SK-N-MC (cell line): ENCODE measurements around the gene RTN4R.

Experiments
- EZH2 ChIP-seq: fragments of 200-600 bp; sonication (generic); IDR thresholded peaks from one replicate; pipeline ENCODE4 v1.6.1; 2017; ENCODE audit warnings: antibody characterized with exemption
- FOXP2 ChIP-seq: optimal IDR thresholded peaks from 2 replicates; pipeline ENCODE3; 2011; ENCODE audit warnings: mild to moderate bottlenecking, moderate library complexity; ENCODE audit not compliant: insufficient read depth; ENCODE audit errors: extremely low read length, control extremely low read depth
- POLR2AphosphoS5 ChIP-seq: IDR thresholded peaks from 2 replicates; pipeline ENCODE4 v1.6.1; 2012; ENCODE audit warnings: mild to moderate bottlenecking, low read depth, low read length, borderline replicate concordance

DNA sequence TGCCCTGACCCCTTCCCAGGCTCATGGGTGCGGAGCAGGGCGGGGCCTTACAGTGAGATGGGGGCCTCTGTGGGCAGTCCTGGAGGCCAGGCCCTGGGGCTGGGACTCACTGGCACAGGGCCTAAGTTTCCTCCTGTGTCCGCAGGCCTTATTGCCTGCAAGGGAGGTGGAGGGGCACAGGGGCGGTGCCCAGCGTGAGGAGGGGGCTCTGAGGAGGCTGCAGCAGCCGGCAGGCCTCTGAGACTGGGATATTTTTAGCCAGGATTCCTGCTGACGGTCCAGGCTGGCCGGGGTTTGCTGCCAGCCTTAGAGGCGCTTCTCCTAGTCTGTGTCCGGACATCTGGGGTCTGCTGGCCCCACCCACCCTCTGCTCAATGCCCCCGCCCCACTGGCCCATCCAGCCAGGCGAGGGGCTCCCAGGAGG is 5.7 kb upstream of the RTN4R start:
- TF ChIP-seq EZH2 (no peak), POLR2AphosphoS5 (no peak), FOXP2 (no peak)
